OCI-LY7 (cell line): Measurements from ENCODE around the gene C9orf78. TPM values are rescaled to one million over a fixed set of nuclear protein-coding genes. Genes with fewer than 3 reads are reported as not detected.
A peak's percentile ranks its signal among the peaks of the same experiment; 100 is the strongest.

Experiments
- BruUV-seq: library from RNA; stranded (reverse); fragments of 400-500 nt; replicated peaks from 2 replicates; lab custom pipeline; 2021; lab: Mats Ljungman, UMichigan
- CTCF ChIA-PET: fragments of 300-600 bp; sonication (Branson Sonifier 250); formaldehyde crosslinking; loops from one replicate; lab custom pipeline; 2022; ENCODE audit warnings: antibody characterized with exemption; ENCODE audit not compliant: unreplicated experiment; lab: Charles Lee
- POLR2A ChIA-PET: fragments of 300-600 bp; sonication (Branson Sonifier 250); formaldehyde crosslinking; loops from one replicate; lab custom pipeline; 2022; ENCODE audit warnings: antibody characterized with exemption; lab: Charles Lee
- DNase-seq: peaks from one replicate; pipeline ENCODE4 v3.0.0-alpha.2; 2015; ENCODE audit warnings: low spot score
- H2AFZ ChIP-seq: fragments of 200-600 bp; sonication (generic), shearing (Covaris generic); 2 replicates; pipeline ENCODE4 v1.6.1; 2014; ENCODE audit warnings: mild to moderate bottlenecking, antibody characterized with exemption, low read length, moderate library complexity
- H3K27ac ChIP-seq: fragments of 200-600 bp; sonication (generic); 2 replicates; pipeline ENCODE4 v1.5.1; 2014; ENCODE audit warnings: mixed run types, low read depth, mild to moderate bottlenecking, moderate library complexity, low read length, inconsistent platforms; ENCODE audit not compliant: poor library complexity, severe bottlenecking
- H3K36me3 ChIP-seq: fragments of 200-600 bp; sonication (generic); 2 replicates; pipeline ENCODE4 v1.6.1; 2014; ENCODE audit warnings: mild to moderate bottlenecking, antibody characterized with exemption, low read length, moderate library complexity, mixed read lengths; ENCODE audit not compliant: insufficient read depth
- H3K4me1 ChIP-seq: fragments of 200-600 bp; sonication (generic); 2 replicates; pipeline ENCODE4 v1.5.1; 2014; ENCODE audit warnings: mild to moderate bottlenecking, low read length; ENCODE audit not compliant: insufficient read depth, poor library complexity, severe bottlenecking
- H3K4me2 ChIP-seq: fragments of 200-600 bp; sonication (generic); 2 replicates; pipeline ENCODE4 v1.6.1; 2014; ENCODE audit warnings: mild to moderate bottlenecking, low read length
- H3K4me3 ChIP-seq: fragments of 200-600 bp; sonication (generic); 2 replicates; pipeline ENCODE4 v1.5.1; 2014; ENCODE audit warnings: mild to moderate bottlenecking, low read depth, low read length; ENCODE audit not compliant: poor library complexity, severe bottlenecking
- H3K79me2 ChIP-seq: fragments of 200-600 bp; sonication (generic); 2 replicates; pipeline ENCODE4 v1.6.1; 2016; ENCODE audit warnings: low read depth, mild to moderate bottlenecking, low read length, moderate library complexity, mixed read lengths; ENCODE audit not compliant: insufficient read depth
- H3K9me2 ChIP-seq: fragments of 200-600 bp; sonication (generic); 2 replicates; pipeline ENCODE4 v1.6.1; 2016; ENCODE audit warnings: mild to moderate bottlenecking, low read length, mixed read lengths; ENCODE audit not compliant: insufficient read depth
- H3K9me3 ChIP-seq: fragments of 200-600 bp; sonication (generic); 2 replicates; pipeline ENCODE4 v1.6.1; 2014; ENCODE audit warnings: mild to moderate bottlenecking, mixed run types, low read length, mixed read lengths
- H4K20me1 ChIP-seq: fragments of 200-600 bp; sonication (generic); 2 replicates; pipeline ENCODE4 v1.6.1; 2014; ENCODE audit warnings: mild to moderate bottlenecking, antibody characterized with exemption, low read length, moderate library complexity, mixed read lengths; ENCODE audit not compliant: insufficient read depth
- EZH2phosphoT487 ChIP-seq: fragments of 200-600 bp; sonication (generic); IDR thresholded peaks from 2 replicates; pipeline ENCODE4 v1.6.1; 2018; ENCODE audit warnings: low read depth, borderline replicate concordance, mild to moderate bottlenecking, mixed run types, antibody characterized with exemption, low read length, moderate library complexity, mixed read lengths
- intact Hi-C: fragments of 100-400 bp; cut with micrococcal nuclease; formaldehyde crosslinking; loops from one replicate; pipeline ENCODE4 v1.10.0; 2022; ENCODE audit not compliant: unreplicated experiment
- total RNA-seq, 2 experiments: library from RNA; depleted of rRNA in 1 of 2; stranded (reverse); fragments of >200 nt in 1 of 2; shearing (Covaris generic) in 1 of 2; gene quantifications; 2 replicates each; pipeline ENCODE4 v1.2.3, GENCODE V29; 2014 to 2022
- TF ChIP-seq, protein P1 (sequence below): fragments of 200-600 bp; sonication (generic); conservative IDR thresholded peaks from 2 replicates; pipeline ENCODE4 v1.5.1; 2014; ENCODE audit warnings: mild to moderate bottlenecking, antibody characterized with exemption, low read length, moderate library complexity, mixed read lengths

C9orf78 gene
- total RNA-seq, 2 experiments from 2014 or later: 49.4 to 60.6 TPM

DNA sequence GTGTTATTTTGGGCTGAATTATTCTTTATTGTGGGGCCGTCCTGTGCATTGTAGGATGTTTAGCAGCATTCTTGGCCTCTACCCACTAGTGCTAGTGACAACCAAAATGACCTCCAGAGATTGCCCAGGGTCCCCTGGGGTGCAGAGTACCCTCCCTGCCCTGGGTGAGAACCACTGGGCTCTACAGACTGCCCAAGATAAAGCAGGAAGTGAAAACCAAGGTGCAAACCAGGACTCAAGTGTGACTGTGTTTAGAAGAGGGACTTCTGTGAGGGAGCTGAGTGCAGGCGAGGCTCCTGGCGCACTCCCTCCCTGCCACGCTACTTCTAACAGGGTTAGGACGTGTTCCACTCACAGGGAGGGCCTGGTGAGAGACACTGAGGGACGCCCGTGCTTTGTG, 41.7 kb upstream of the C9orf78 start:
- TF ChIP-seq, protein P1, sequence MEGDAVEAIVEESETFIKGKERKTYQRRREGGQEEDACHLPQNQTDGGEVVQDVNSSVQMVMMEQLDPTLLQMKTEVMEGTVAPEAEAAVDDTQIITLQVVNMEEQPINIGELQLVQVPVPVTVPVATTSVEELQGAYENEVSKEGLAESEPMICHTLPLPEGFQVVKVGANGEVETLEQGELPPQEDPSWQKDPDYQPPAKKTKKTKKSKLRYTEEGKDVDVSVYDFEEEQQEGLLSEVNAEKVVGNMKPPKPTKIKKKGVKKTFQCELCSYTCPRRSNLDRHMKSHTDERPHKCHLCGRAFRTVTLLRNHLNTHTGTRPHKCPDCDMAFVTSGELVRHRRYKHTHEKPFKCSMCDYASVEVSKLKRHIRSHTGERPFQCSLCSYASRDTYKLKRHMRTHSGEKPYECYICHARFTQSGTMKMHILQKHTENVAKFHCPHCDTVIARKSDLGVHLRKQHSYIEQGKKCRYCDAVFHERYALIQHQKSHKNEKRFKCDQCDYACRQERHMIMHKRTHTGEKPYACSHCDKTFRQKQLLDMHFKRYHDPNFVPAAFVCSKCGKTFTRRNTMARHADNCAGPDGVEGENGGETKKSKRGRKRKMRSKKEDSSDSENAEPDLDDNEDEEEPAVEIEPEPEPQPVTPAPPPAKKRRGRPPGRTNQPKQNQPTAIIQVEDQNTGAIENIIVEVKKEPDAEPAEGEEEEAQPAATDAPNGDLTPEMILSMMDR: no peak
- TF ChIP-seq EZH2phosphoT487: no peak
- intact Hi-C loops: no loop called here
- Histone ChIP-seq H3K4me1 (no peaks in the 10 kb centered on the region), H3K4me2 (no peak overlapping the region), H3K36me3 (peaks cover 20% of the 10 kb centered on the region; the same call in 1 of the 2 replicates), H3K9me2 (no peaks in the 10 kb centered on the region), H3K9me3 (no peaks in the 10 kb centered on the region), H3K79me2 (no peaks in the 10 kb centered on the region), H2AFZ (no peak overlapping the region), H3K4me3 (no peak overlapping the region), H3K27ac (no peak overlapping the region), H4K20me1 (no peaks in the 10 kb centered on the region)
- CTCF ChIA-PET: no interaction called here
- POLR2A ChIA-PET: no interaction called here
- no TSS peak for BruUV-seq
- no peak for DNase-seq

DNA sequence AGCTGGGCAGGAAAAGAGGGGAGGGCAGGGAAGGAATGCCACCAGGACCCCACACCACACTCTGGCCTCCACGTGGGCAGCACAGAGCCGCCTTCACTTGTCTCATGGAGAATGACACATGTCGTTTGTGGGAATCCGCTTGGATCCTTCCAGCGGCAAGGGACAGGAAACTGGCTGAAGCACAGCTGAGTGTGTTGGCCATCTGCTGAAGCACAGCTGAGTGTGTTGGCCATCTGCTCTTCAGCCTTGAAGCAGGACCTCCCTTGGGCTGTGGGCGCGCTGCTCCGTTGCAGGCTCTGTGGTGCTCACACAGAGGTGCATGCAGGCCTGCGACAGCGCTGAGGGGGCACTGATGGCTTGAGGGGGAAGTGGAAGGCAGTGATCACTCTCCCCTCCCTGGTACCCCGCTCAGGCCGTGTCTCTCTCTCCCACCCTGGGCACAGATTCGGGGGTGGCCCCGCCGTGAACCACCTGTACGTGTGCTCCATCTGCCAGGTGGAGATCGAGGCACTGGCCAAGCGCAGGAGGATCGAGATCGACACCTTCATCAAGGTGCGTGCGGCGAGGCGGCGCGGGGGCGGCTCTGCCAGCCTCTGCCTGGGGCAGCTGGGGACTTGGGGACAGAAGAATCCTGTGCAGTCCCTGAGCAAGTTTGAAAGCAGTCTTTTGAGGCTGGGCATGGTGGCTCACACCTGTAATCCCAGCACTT, 40.8 kb upstream of the C9orf78 start:
- Histone ChIP-seq H3K4me2 (no peak overlapping the region), H3K9me2 (no peaks in the 10 kb centered on the region), H3K27ac (no peak overlapping the region), H3K9me3 (no peaks in the 10 kb centered on the region), H3K36me3 (peaks cover 20% of the 10 kb centered on the region; the same call in 1 of the 2 replicates), H4K20me1 (no peaks in the 10 kb centered on the region), H3K4me3 (no peak overlapping the region), H3K4me1 (no peaks in the 10 kb centered on the region), H2AFZ (no peak overlapping the region), H3K79me2 (no peaks in the 10 kb centered on the region)
- BruUV-seq: no TSS peak
- CTCF ChIA-PET: no interaction called here
- no peak for DNase-seq
- POLR2A ChIA-PET: no interaction called here
- intact Hi-C loops: no loop called here
- TF ChIP-seq, protein P1: no peak
- TF ChIP-seq EZH2phosphoT487: no peak

DNA sequence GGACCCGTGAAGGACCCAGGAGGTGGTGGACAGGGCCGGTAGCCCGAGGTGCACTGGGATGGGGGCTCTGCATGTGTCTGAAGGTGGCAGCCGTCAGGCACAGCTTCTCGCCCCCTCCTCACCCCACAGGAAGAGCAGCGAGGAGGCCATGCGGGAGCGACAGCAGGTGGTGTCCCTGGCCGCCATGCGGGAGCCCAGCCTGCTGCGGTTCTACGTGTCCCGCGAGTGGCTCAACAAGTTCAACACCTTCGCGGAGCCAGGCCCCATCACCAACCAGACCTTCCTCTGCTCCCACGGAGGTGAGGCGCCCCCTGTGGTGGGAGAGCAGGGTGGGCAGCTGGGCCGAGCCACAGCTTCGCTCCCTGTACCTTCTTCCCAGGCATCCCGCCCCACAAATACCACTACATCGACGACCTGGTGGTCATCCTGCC, 40.1 kb upstream of the C9orf78 start:
- Histone ChIP-seq H3K4me1 (no peaks in the 10 kb centered on the region), H3K27ac (no peak overlapping the region), H3K9me2 (no peaks in the 10 kb centered on the region), H3K36me3 (peaks cover 16% of the 10 kb centered on the region; the same call in 1 of the 2 replicates), H3K9me3 (no peaks in the 10 kb centered on the region), H3K4me2 (no peak overlapping the region), H2AFZ (no peak overlapping the region), H4K20me1 (no peaks in the 10 kb centered on the region), H3K79me2 (no peaks in the 10 kb centered on the region), H3K4me3 (no peak overlapping the region)
- no peak for DNase-seq
- intact Hi-C loops: no loop called here
- no TSS peak for BruUV-seq
- ChIA-PET CTCF (no interaction called here), POLR2A (no interaction called here)
- no peak for TF ChIP-seq EZH2phosphoT487
- TF ChIP-seq, protein P1: peak; percentile 46
